AG10803 (cell line): Measurements from ENCODE around the gene UBAP1.
"Not testable (repeated sequence)": the region's sequence is repeated elsewhere in the genome, so short reads cannot be mapped to it uniquely, and the experiment has no call there.

Source experiments
- DNase-seq: peaks from one replicate; pipeline ENCODE4 v3.0.0; 2010; ENCODE audit warnings: low read depth
- H3K4me3 ChIP-seq: 2 replicates; pipeline ENCODE4 v1.5.1; 2011; ENCODE audit warnings: mild to moderate bottlenecking, low read length, control low read depth
- CTCF ChIP-seq: conservative IDR thresholded peaks from 2 replicates; pipeline ENCODE4 v1.5.1; 2011; ENCODE audit warnings: mild to moderate bottlenecking, low read length, control low read depth, inconsistent platforms

Gene UBAP1

GRCh38 chr9:34246453-34246852 is 67.6 kb downstream of the UBAP1 start:
- no peak for DNase-seq
- H3K4me3 ChIP-seq, result no peak overlapping the region
- TF ChIP-seq CTCF, result no peak

- H3K4me3 ChIP-seq, DNase-seq: not testable (repeated sequence)
Measured at GRCh38 chr9:34247782-34248181, 68.9 kb downstream of the UBAP1 start.

GRCh38 chr9:34249274-34249673 is 70.4 kb downstream of the UBAP1 start:
- TF ChIP-seq CTCF, result no peak
- no peak overlapping the region for H3K4me3 ChIP-seq
- no peak for DNase-seq

GRCh38 chr9:34250721-34251120 is 71.9 kb downstream of the UBAP1 start:
- H3K4me3 ChIP-seq, result no peak overlapping the region
- no peak for TF ChIP-seq CTCF
- no peak for DNase-seq

- no peak overlapping the region for H3K4me3 ChIP-seq
- DNase-seq, result peak; percentile 11
- TF ChIP-seq CTCF, result no peak
Measured at GRCh38 chr9:34252016-34252415, 73.2 kb downstream of the UBAP1 start.

GRCh38 chr9:34252670-34253459 is 74.0 kb downstream of the UBAP1 start:
- DNase-seq, result peak; percentile 50
- TF ChIP-seq CTCF, result peak; percentile 94
- H3K4me3 ChIP-seq, result no peak overlapping the region

- peak; percentile 64 for DNase-seq
- peak; percentile 72 for TF ChIP-seq CTCF
- no peak overlapping the region for H3K4me3 ChIP-seq
Measured at GRCh38 chr9:34253460-34253837, 74.6 kb downstream of the UBAP1 start.
